H1 (cell line): ENCODE data around the gene CYTIP. TPM values are rescaled to one million over a fixed set of nuclear protein-coding genes. Genes with fewer than 3 reads are reported as not detected.

Experiments used
- CTCF ChIA-PET: fragments of 300-600 bp; sonication (Branson Sonifier 250); formaldehyde crosslinking; loops from one replicate; lab custom pipeline; 2021; ENCODE audit not compliant: partially characterized antibody; lab: Charles Lee
- POLR2A ChIA-PET: fragments of 300-600 bp; sonication (Branson Sonifier 250); formaldehyde crosslinking; loops from one replicate; lab custom pipeline; 2021; ENCODE audit warnings: inconsistent platforms; ENCODE audit not compliant: partially characterized antibody; lab: Charles Lee
- DNase-seq, 2 experiments: peaks; one replicate each; pipeline versions ENCODE4 v3.0.0 to v3.0.0-alpha.2; 2010 to 2022; ENCODE audit warnings: low spot score in 2 of 2, low read depth in 1 of 2, mixed read lengths in 1 of 2
- FAIRE-seq: peaks from 2 replicates; lab custom pipeline; 2011; peaks lifted over from hg19 to GRCh38; lab: Jason Lieb, UNC
- H2AFZ ChIP-seq: 2 replicates; pipeline ENCODE4 v1.8.1; 2012; ENCODE audit warnings: low read length, inconsistent platforms
- H2AK5ac ChIP-seq: 2 replicates; pipeline ENCODE4 v1.6.1; 2013; ENCODE audit warnings: low read depth, low read length
- H2BK120ac ChIP-seq: replicated peaks from 2 replicates; pipeline ENCODE3; 2013; ENCODE audit warnings: low read depth, low read length, inconsistent platforms
- H2BK12ac ChIP-seq: 2 replicates; pipeline ENCODE4 v1.6.1; 2013; ENCODE audit warnings: low read depth, low read length
- H2BK15ac ChIP-seq: 2 replicates; pipeline ENCODE4 v1.6.1; 2013; ENCODE audit warnings: low read length
- H2BK20ac ChIP-seq: 2 replicates; pipeline ENCODE4 v1.6.1; 2013; ENCODE audit warnings: low read length
- H2BK5ac ChIP-seq: 2 replicates; pipeline ENCODE4 v1.6.1; 2013; ENCODE audit warnings: low read depth, low read length
- H3K14ac ChIP-seq: 2 replicates; pipeline ENCODE4 v1.6.1; 2013; ENCODE audit warnings: inconsistent platforms; ENCODE audit not compliant: insufficient read length
- H3K18ac ChIP-seq: 2 replicates; pipeline ENCODE4 v1.6.1; 2013; ENCODE audit warnings: low read length; ENCODE audit errors: extremely low read depth
- H3K23ac ChIP-seq: 2 replicates; pipeline ENCODE4 v1.6.1; 2013; ENCODE audit warnings: inconsistent platforms; ENCODE audit not compliant: insufficient read length
- H3K23me2 ChIP-seq: 2 replicates; pipeline ENCODE4 v1.6.1; 2013; ENCODE audit warnings: low read depth, low read length
- H3K27ac ChIP-seq: 2 replicates; pipeline ENCODE4 v1.6.1; 2011; ENCODE audit warnings: low read depth, low read length, inconsistent platforms
- H3K27me3 ChIP-seq, 4 experiments: replicated peaks in 1 of 4; 1 replicate in 1 of 4; 2 replicates in 3 of 4; pipeline versions ENCODE4 v1.6.1 to v1.8.1; 2011 to 2013; ENCODE audit warnings: low read length in 3 of 4, mild to moderate bottlenecking in 3 of 4, inconsistent platforms in 2 of 4, mixed read lengths in 2 of 4, moderate library complexity in 1 of 4; ENCODE audit not compliant: control insufficient read depth in 3 of 4, insufficient read depth in 3 of 4; ENCODE audit errors: extremely low read depth in 1 of 4
- H3K36me3 ChIP-seq, 4 experiments: 2 replicates each; pipeline versions ENCODE4 v1.6.1 to v1.8.1; 2011 to 2013; ENCODE audit warnings: mild to moderate bottlenecking in 4 of 4, low read length in 3 of 4, moderate library complexity in 2 of 4, control low read depth in 1 of 4, inconsistent platforms in 1 of 4; ENCODE audit not compliant: insufficient read depth in 4 of 4, control insufficient read depth in 2 of 4
- H3K4ac ChIP-seq: replicated peaks from 2 replicates; pipeline ENCODE3; 2013; ENCODE audit warnings: low read length, low read depth, mixed read lengths, inconsistent platforms; ENCODE audit not compliant: insufficient read length
- H3K4me1 ChIP-seq, 4 experiments: replicated peaks in 1 of 4; 1 replicate in 1 of 4; 2 replicates in 3 of 4; pipeline versions ENCODE4 v1.6.1 to v1.8.1; 2011 to 2013; ENCODE audit warnings: low read length in 3 of 4, inconsistent platforms in 2 of 4, mixed read lengths in 1 of 4; ENCODE audit not compliant: insufficient read depth in 4 of 4, control insufficient read depth in 3 of 4
- H3K4me2 ChIP-seq, 2 experiments: 2 replicates each; pipeline versions ENCODE4 v1.6.1 to v1.8.1; 2011 to 2013; ENCODE audit warnings: low read depth in 2 of 2, low read length in 2 of 2, control low read depth in 1 of 2, inconsistent platforms in 1 of 2, mild to moderate bottlenecking in 1 of 2; ENCODE audit not compliant: insufficient read depth in 1 of 2
- H3K4me3 ChIP-seq, 4 experiments: fragments of 200-600, 300-600 bp in 1 of 4; sonication (generic), shearing (Covaris generic), sonication (Bioruptor Twin) in 1 of 4; 2 replicates each; pipeline versions ENCODE4 v1.5.1 to v1.8.1; 2011 to 2016; ENCODE audit warnings: low read length in 4 of 4, low read depth in 3 of 4, control low read depth in 2 of 4, inconsistent platforms in 2 of 4, mild to moderate bottlenecking in 2 of 4, mixed read lengths in 1 of 4, moderate library complexity in 1 of 4; ENCODE audit not compliant: insufficient read depth in 2 of 4; ENCODE audit errors: extremely low read depth in 1 of 4
- H3K56ac ChIP-seq: replicated peaks from 2 replicates; pipeline ENCODE3; 2013; ENCODE audit warnings: low read depth, mild to moderate bottlenecking, mixed read lengths, low read length, inconsistent platforms; ENCODE audit not compliant: insufficient read length
- H3K79me1 ChIP-seq: 2 replicates; pipeline ENCODE4 v1.6.1; 2013; ENCODE audit warnings: low read depth, low read length, control low read depth
- H3K79me2 ChIP-seq, 2 experiments: 2 replicates each; pipeline versions ENCODE4 v1.6.1 to v1.8.1; 2012 to 2013; ENCODE audit warnings: low read length in 2 of 2, mild to moderate bottlenecking in 2 of 2, inconsistent platforms in 1 of 2; ENCODE audit not compliant: insufficient read depth in 2 of 2, control insufficient read depth in 1 of 2
- H3K9ac ChIP-seq, 4 experiments: replicated peaks in 1 of 4; 1 replicate in 1 of 4; 2 replicates in 3 of 4; pipeline versions ENCODE4 v1.6.1 to v1.8.1; 2011 to 2013; ENCODE audit warnings: low read depth in 3 of 4, low read length in 3 of 4, control low read depth in 2 of 4, mild to moderate bottlenecking in 2 of 4, moderate library complexity in 2 of 4, inconsistent platforms in 1 of 4; ENCODE audit errors: extremely low read depth in 1 of 4
- H3K9me3 ChIP-seq, 2 experiments: 2 replicates each; pipeline versions ENCODE4 v1.6.1 to v1.8.1; 2012 to 2013; ENCODE audit warnings: mild to moderate bottlenecking in 2 of 2, moderate library complexity in 2 of 2, control low read depth in 1 of 2, inconsistent platforms in 1 of 2, low read depth in 1 of 2, low read length in 1 of 2, mixed read lengths in 1 of 2; ENCODE audit not compliant: insufficient read depth in 2 of 2
- H4K20me1 ChIP-seq, 2 experiments: replicated peaks in 1 of 2; 2 replicates each; pipeline versions ENCODE3 to v1.8.1; 2011 to 2013; ENCODE audit warnings: inconsistent platforms in 2 of 2, low read length in 2 of 2, mild to moderate bottlenecking in 1 of 2; ENCODE audit not compliant: insufficient read depth in 2 of 2, control insufficient read depth in 1 of 2
- H4K5ac ChIP-seq: 2 replicates; pipeline ENCODE4 v1.6.1; 2013; ENCODE audit warnings: low read length, low read depth, mixed read lengths, inconsistent platforms; ENCODE audit not compliant: insufficient read length
- H4K8ac ChIP-seq: 2 replicates; pipeline ENCODE4 v1.8.0; 2013; ENCODE audit warnings: mild to moderate bottlenecking, moderate library complexity, low read length, inconsistent platforms; ENCODE audit not compliant: insufficient read depth; ENCODE audit errors: extremely low read depth
- H4K91ac ChIP-seq: replicated peaks from 2 replicates; pipeline ENCODE3; 2013; ENCODE audit warnings: low read length, mixed read lengths, inconsistent platforms; ENCODE audit not compliant: insufficient read length
- BCL11A ChIP-seq, 2 experiments: IDR thresholded peaks; one replicate each; pipeline ENCODE4 v1.6.1; 2011; ENCODE audit warnings: low read depth in 2 of 2, low read length in 2 of 2, mild to moderate bottlenecking in 2 of 2
- CTBP2 ChIP-seq: IDR thresholded peaks from 2 replicates; pipeline ENCODE4 v1.7.0; 2011; ENCODE audit warnings: borderline replicate concordance, mild to moderate bottlenecking, moderate library complexity, mixed read lengths, low read length; ENCODE audit not compliant: insufficient read depth, insufficient read length
- GABPA ChIP-seq: IDR thresholded peaks from 2 replicates; pipeline ENCODE4 v1.6.1; 2011; ENCODE audit warnings: mild to moderate bottlenecking, low read length, moderate library complexity, borderline replicate concordance; ENCODE audit not compliant: insufficient read depth
- HDAC2 ChIP-seq, 2 experiments: fragments of 300-600 bp in 1 of 2; sonication (generic) in 1 of 2; IDR thresholded peaks; 2 replicates each; pipeline ENCODE4 v1.6.1; 2011 to 2012; ENCODE audit warnings: low read depth in 2 of 2, low read length in 2 of 2, mild to moderate bottlenecking in 2 of 2, moderate library complexity in 2 of 2, borderline replicate concordance in 1 of 2, inconsistent platforms in 1 of 2
- JUN ChIP-seq: IDR thresholded peaks from 2 replicates; pipeline ENCODE4 v1.6.1; 2011; ENCODE audit warnings: low read depth, mild to moderate bottlenecking, improper control_type of control experiment, low read length
- KDM1A ChIP-seq: fragments of 200-600, 300-600 bp; sonication (generic); IDR thresholded peaks from 2 replicates; pipeline ENCODE4 v1.7.1; 2016; ENCODE audit warnings: mild to moderate bottlenecking, low read length, borderline replicate concordance
- RAD21 ChIP-seq, 2 experiments: IDR thresholded peaks in 1 of 2; conservative IDR thresholded peaks in 1 of 2; 2 replicates each; pipeline ENCODE4 v1.6.1; 2011; ENCODE audit warnings: low read depth in 2 of 2, low read length in 2 of 2, improper control_type of control experiment in 1 of 2, inconsistent platforms in 1 of 2, mild to moderate bottlenecking in 1 of 2, moderate library complexity in 1 of 2
- TCF12 ChIP-seq: IDR thresholded peaks from 2 replicates; pipeline ENCODE4 v1.6.1; 2011; ENCODE audit warnings: low read depth, mild to moderate bottlenecking, low read length
- TEAD4 ChIP-seq: IDR thresholded peaks from 2 replicates; pipeline ENCODE4 v1.6.1; 2012; ENCODE audit warnings: low read depth, low read length, inconsistent platforms, mixed read lengths
- polyA plus RNA-seq, 7 experiments: library from polyadenylated mRNA; depleted of rRNA in 3 of 7; stranded (reverse) in 5 of 7; unstranded in 2 of 7; fragments of >200 nt in 5 of 7; fragments of 200-250 nt in 2 of 7; gene quantifications; 1 replicate in 5 of 7; 2 replicates in 1 of 7; 4 replicates in 1 of 7; pipeline versions ENCODE4 v1.2.1 to v1.2.3, GENCODE V29; 2011 to 2013; ENCODE audit warnings: missing spikeins in 2 of 7, mixed read lengths in 2 of 7
- total RNA-seq: library from RNA; stranded (reverse); fragmentation: NEBNext Ultra II Directional; extraction: Animal tissue kit (Norgen Biotek cat#: 25700); gene quantifications from 2 replicates; pipeline ENCODE4 v1.2.1, GENCODE V29; 2021
- TF ChIP-seq, protein P1 (sequence below), 3 experiments: IDR thresholded peaks; 1 replicate in 2 of 3; 2 replicates in 1 of 3; pipeline versions ENCODE4 v1.5.1 to v1.6.1; 2011; ENCODE audit warnings: low read length in 3 of 3, mild to moderate bottlenecking in 3 of 3, inconsistent platforms in 2 of 3, low read depth in 1 of 3, moderate library complexity in 1 of 3; ENCODE audit not compliant: insufficient read depth in 1 of 3; ENCODE audit errors: control extremely low read depth in 1 of 3
- TF ChIP-seq, protein P2 (sequence below): IDR thresholded peaks from 2 replicates; pipeline ENCODE4 v1.6.1; 2012; ENCODE audit warnings: inconsistent platforms

CYTIP gene
- total and polyA plus RNA-seq, 2 of the 8 experiments (the other 6 are each of a cell fraction or from before 2014, with no cell fraction given), result 0.12 TPM; not detected in 1

DNA sequence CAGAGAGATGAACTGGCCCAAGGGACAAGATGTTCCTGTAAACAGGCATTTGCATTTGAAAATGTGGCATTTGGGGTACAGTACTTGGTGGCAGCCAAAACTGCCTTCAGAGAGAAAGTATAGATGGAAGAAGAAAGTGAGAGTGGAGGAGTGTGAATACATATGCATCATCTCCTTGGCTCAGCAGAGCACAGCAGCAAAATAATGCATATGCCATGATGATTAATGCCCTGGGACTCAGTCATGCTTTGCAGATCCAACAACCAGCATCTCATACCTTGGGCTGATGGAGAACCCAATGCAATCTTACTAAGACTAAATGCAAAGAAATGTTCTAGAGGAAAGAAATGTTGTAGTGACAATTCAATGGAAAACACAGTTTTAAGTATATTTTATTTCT, 29.7 kb upstream of the CYTIP start:
- Histone ChIP-seq H4K5ac (no peak overlapping the region), H3K4ac (no peak overlapping the region), H2AFZ (no peak overlapping the region), H3K27ac (no peak overlapping the region), H4K91ac (no peak overlapping the region), H3K14ac (no peak overlapping the region), H3K4me3 (no peak overlapping the region), H2BK20ac (no peak overlapping the region), H3K36me3 (no peaks in the 10 kb centered on the region), H3K56ac (no peak overlapping the region), H3K9ac (no peak overlapping the region), H3K79me1 (no peaks in the 10 kb centered on the region), H3K27me3 (no peaks in the 10 kb centered on the region), H3K4me1 (no peaks in the 10 kb centered on the region), H3K79me2 (no peaks in the 10 kb centered on the region), H4K20me1 (no peaks in the 10 kb centered on the region), H2BK5ac (no peak overlapping the region), H2AK5ac (no peak overlapping the region), H3K23me2 (no peaks in the 10 kb centered on the region), H3K9me3 (no peaks in the 10 kb centered on the region), H3K23ac (no peak overlapping the region), H3K18ac (no peak overlapping the region), H3K4me2 (no peak overlapping the region), H2BK120ac (no peak overlapping the region), H4K8ac (no peak overlapping the region), H2BK12ac (no peak overlapping the region), H2BK15ac (no peak overlapping the region)
- DNase-seq, result no peak
- ChIA-PET CTCF (interaction anchor here (0.8 to 1.4 kb wide), 3 partner anchors 146 to 171 kb away, joined by 3 to 5 read pairs (median 3); partner anchors contain the start of gene ACVR1C), POLR2A (no interaction called here)
- FAIRE-seq, result no peak
- TF ChIP-seq TCF12 (no peak), KDM1A (no peak), JUN (no peak), RAD21 (IDR thresholded peaks at IDR 0.05 in 1 of 2, conservative IDR thresholded peaks at IDR 0.05 in 1 of 2; ENCODE audit: low read depth in 2 of 2, low read length in 2 of 2) (no peak), GABPA (no peak), HDAC2 (IDR thresholded peaks at IDR 0.05; ENCODE audit: borderline replicate concordance in 1 of 2, low read depth in 2 of 2, low read length in 2 of 2) (no peak), TEAD4 (no peak), CTBP2 (no peak), BCL11A (IDR thresholded peaks at IDR 0.05; ENCODE audit: low read depth in 2 of 2, low read length in 2 of 2) (no peak)
- TF ChIP-seq, protein P1, sequence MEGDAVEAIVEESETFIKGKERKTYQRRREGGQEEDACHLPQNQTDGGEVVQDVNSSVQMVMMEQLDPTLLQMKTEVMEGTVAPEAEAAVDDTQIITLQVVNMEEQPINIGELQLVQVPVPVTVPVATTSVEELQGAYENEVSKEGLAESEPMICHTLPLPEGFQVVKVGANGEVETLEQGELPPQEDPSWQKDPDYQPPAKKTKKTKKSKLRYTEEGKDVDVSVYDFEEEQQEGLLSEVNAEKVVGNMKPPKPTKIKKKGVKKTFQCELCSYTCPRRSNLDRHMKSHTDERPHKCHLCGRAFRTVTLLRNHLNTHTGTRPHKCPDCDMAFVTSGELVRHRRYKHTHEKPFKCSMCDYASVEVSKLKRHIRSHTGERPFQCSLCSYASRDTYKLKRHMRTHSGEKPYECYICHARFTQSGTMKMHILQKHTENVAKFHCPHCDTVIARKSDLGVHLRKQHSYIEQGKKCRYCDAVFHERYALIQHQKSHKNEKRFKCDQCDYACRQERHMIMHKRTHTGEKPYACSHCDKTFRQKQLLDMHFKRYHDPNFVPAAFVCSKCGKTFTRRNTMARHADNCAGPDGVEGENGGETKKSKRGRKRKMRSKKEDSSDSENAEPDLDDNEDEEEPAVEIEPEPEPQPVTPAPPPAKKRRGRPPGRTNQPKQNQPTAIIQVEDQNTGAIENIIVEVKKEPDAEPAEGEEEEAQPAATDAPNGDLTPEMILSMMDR (IDR thresholded peaks at IDR 0.05; ENCODE audit: control extremely low read depth in 1 of 3, insufficient read depth in 1 of 3, low read depth in 1 of 3, low read length in 3 of 3), result no peak
- TF ChIP-seq, protein P2, sequence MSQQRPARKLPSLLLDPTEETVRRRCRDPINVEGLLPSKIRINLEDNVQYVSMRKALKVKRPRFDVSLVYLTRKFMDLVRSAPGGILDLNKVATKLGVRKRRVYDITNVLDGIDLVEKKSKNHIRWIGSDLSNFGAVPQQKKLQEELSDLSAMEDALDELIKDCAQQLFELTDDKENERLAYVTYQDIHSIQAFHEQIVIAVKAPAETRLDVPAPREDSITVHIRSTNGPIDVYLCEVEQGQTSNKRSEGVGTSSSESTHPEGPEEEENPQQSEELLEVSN, result no peak
